ENCODE data around the gene EPN1. TPM values are rescaled to one million over a fixed set of nuclear protein-coding genes. Genes with fewer than 3 reads are reported as not detected.

EPN1 gene
- polyA plus RNA-seq, 1 donor (not counting 4 experiments of a cell fraction or from before 2014, with no cell fraction given), result 23.3 TPM

DNA sequence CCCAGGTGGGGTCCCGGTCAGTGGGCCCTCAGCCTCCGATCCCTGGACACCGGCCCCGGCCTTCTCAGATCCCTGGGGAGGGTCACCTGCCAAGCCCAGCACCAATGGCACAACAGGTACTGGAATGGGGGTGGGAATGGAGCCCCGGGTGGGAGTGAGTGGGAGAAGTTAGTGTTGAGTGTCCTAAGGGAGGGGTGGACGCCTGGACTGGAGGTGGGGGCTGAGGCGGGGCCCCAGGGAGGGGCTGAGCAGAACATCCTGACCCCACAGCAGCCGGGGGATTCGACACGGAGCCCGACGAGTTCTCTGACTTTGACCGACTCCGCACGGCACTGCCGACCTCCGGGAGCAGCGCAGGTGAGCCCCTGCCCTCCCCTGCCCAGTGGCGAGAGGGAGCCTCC, 17.7 kb downstream of the EPN1 start:
- no peaks in the 10 kb centered on the region for H4K20me1 ChIP-seq (ENCODE audit: control insufficient read depth, extremely low read depth, insufficient read depth, low read length)
- no peaks in the 10 kb centered on the region for H3K9me1 ChIP-seq (ENCODE audit: control insufficient read depth, extremely low read depth, insufficient read depth, low read length)
- H3K4me1 ChIP-seq (ENCODE audit: control insufficient read depth, extremely low read depth, insufficient read depth, low read length), result no peaks in the 10 kb centered on the region
- H3K9me3 ChIP-seq (ENCODE audit: control insufficient read depth, low read depth, low read length), result no peaks in the 10 kb centered on the region
- H3K79me2 ChIP-seq (ENCODE audit: control insufficient read depth, insufficient read depth, low read length), result peaks cover 4% of the 10 kb centered on the region
- H3K36me3 ChIP-seq (ENCODE audit: control insufficient read depth in 2 of 2, extremely low read depth in 1 of 2, insufficient read depth in 2 of 2, low read length in 2 of 2), result peaks cover 10 to 37% of the 10 kb centered on the region in 2 experiments
- no peak overlapping the region for H3K4me2 ChIP-seq (ENCODE audit: control insufficient read depth, extremely low read depth, insufficient read depth, low read depth, low read length)
- no peak overlapping the region for H3K27ac ChIP-seq (ENCODE audit: control insufficient read depth, insufficient read depth, low read length)
- no peak overlapping the region for H3K9ac ChIP-seq (ENCODE audit: control insufficient read depth, extremely low read depth, insufficient read depth, low read length)
- H3K27me3 ChIP-seq (ENCODE audit: control insufficient read depth, extremely low read depth, insufficient read depth, low read length), result no peaks in the 10 kb centered on the region
- TF ChIP-seq EZH2 (IDR thresholded peaks at IDR 0.05; ENCODE audit: low read length), result no peak
- TF ChIP-seq, protein P1, sequence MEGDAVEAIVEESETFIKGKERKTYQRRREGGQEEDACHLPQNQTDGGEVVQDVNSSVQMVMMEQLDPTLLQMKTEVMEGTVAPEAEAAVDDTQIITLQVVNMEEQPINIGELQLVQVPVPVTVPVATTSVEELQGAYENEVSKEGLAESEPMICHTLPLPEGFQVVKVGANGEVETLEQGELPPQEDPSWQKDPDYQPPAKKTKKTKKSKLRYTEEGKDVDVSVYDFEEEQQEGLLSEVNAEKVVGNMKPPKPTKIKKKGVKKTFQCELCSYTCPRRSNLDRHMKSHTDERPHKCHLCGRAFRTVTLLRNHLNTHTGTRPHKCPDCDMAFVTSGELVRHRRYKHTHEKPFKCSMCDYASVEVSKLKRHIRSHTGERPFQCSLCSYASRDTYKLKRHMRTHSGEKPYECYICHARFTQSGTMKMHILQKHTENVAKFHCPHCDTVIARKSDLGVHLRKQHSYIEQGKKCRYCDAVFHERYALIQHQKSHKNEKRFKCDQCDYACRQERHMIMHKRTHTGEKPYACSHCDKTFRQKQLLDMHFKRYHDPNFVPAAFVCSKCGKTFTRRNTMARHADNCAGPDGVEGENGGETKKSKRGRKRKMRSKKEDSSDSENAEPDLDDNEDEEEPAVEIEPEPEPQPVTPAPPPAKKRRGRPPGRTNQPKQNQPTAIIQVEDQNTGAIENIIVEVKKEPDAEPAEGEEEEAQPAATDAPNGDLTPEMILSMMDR (optimal IDR thresholded peaks at IDR 0.05 in 1 of 3, IDR thresholded peaks at IDR 0.05 in 1 of 3, conservative IDR thresholded peaks at IDR 0.05 in 1 of 3; ENCODE audit: extremely low read depth in 1 of 3, insufficient read depth in 2 of 3, low read length in 3 of 3), result no peak
- no peak for DNase-seq (ENCODE audit: low read depth, low spot score)
- no peak overlapping the region for H2AFZ ChIP-seq (ENCODE audit: control insufficient read depth, low read length)
- dilution Hi-C loops (cut with MboI; ENCODE audit: extremely low pct_ligation_motif_present, low sequenced_read_pairs), result no loop called here
- H3K4me3 ChIP-seq (ENCODE audit: control insufficient read depth in 2 of 3, extremely low read depth in 1 of 3, insufficient read depth in 2 of 3, low read depth in 1 of 3, low read length in 3 of 3), result no peak overlapping the region
- no peak for FAIRE-seq

DNA sequence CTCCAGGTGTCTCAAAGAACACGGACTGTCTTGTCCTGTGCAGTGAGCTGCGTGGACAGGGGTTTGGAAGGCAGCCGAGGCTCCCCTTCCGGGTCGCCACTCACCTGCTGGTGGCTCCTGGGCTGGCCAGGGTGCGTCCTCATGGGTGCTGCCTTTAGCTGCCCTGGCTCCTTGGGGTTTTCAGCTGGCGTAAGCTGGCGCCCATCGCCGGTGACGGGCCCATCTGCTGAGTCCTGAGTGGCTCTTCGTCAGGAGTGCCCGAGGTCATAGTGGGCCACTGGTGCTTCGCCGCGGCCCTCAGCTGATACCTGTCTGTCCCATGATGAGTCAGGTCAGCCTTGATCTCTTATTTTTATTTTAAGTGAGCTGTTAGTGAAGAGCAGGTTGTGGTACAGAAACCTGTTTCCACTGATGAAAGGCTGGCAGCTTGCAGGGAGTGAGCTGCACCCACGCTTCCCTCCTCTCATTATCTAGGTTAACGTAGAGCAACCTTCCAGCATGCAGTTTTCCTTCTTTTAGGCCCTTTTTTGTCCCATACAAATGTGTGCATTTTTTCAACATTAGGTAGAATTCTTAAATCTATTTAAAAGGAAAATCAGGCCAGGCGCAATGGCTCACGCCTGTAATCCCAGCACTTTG, 18.4 kb downstream of the EPN1 start:
- H3K79me2 ChIP-seq (ENCODE audit: control insufficient read depth, insufficient read depth, low read length), result no peaks in the 10 kb centered on the region
- H3K9ac ChIP-seq (ENCODE audit: control insufficient read depth, extremely low read depth, insufficient read depth, low read length), result no peak overlapping the region
- DNase-seq (ENCODE audit: low read depth, low spot score), result no peak
- no peaks in the 10 kb centered on the region for H3K9me1 ChIP-seq (ENCODE audit: control insufficient read depth, extremely low read depth, insufficient read depth, low read length)
- H3K4me3 ChIP-seq (ENCODE audit: control insufficient read depth in 2 of 3, extremely low read depth in 1 of 3, insufficient read depth in 2 of 3, low read depth in 1 of 3, low read length in 3 of 3), result no peak overlapping the region
- H3K36me3 ChIP-seq (ENCODE audit: control insufficient read depth in 2 of 2, extremely low read depth in 1 of 2, insufficient read depth in 2 of 2, low read length in 2 of 2), result peaks cover 10 to 40% of the 10 kb centered on the region in 2 experiments
- H3K4me2 ChIP-seq (ENCODE audit: control insufficient read depth, extremely low read depth, insufficient read depth, low read depth, low read length), result no peak overlapping the region
- H4K20me1 ChIP-seq (ENCODE audit: control insufficient read depth, extremely low read depth, insufficient read depth, low read length), result no peaks in the 10 kb centered on the region
- no peak for TF ChIP-seq EZH2 (IDR thresholded peaks at IDR 0.05; ENCODE audit: low read length)
- TF ChIP-seq, protein P1 (optimal IDR thresholded peaks at IDR 0.05 in 1 of 3, IDR thresholded peaks at IDR 0.05 in 1 of 3, conservative IDR thresholded peaks at IDR 0.05 in 1 of 3; ENCODE audit: extremely low read depth in 1 of 3, insufficient read depth in 2 of 3, low read length in 3 of 3), result no peak
- FAIRE-seq, result no peak
- H3K27ac ChIP-seq (ENCODE audit: control insufficient read depth, insufficient read depth, low read length), result no peak overlapping the region
- no peak overlapping the region for H2AFZ ChIP-seq (ENCODE audit: control insufficient read depth, low read length)
- no peaks in the 10 kb centered on the region for H3K4me1 ChIP-seq (ENCODE audit: control insufficient read depth, extremely low read depth, insufficient read depth, low read length)
- dilution Hi-C loops (cut with MboI; ENCODE audit: extremely low pct_ligation_motif_present, low sequenced_read_pairs), result no loop called here
- H3K9me3 ChIP-seq (ENCODE audit: control insufficient read depth, low read depth, low read length), result no peaks in the 10 kb centered on the region
- no peaks in the 10 kb centered on the region for H3K27me3 ChIP-seq (ENCODE audit: control insufficient read depth, extremely low read depth, insufficient read depth, low read length)
